Endothelial cell of umbilical vein (primary cell): Measurements from ENCODE around the gene MAPK9.

ENCODE experiments used
- CTCF ChIP-seq, 2 donors: IDR thresholded peaks; 1 replicate in 1 of 2; 2 replicates in 1 of 2; pipeline ENCODE4 v1.5.1; 2011; ENCODE audit warnings: low read length in 2 of 2, mild to moderate bottlenecking in 2 of 2, moderate library complexity in 2 of 2, control low read depth in 1 of 2, inconsistent platforms in 1 of 2, low read depth in 1 of 2; ENCODE audit not compliant: insufficient read depth in 1 of 2; ENCODE audit errors: extremely low read depth in 1 of 2
- EZH2 ChIP-seq: IDR thresholded peaks from 2 replicates; pipeline ENCODE4 v1.6.1; 2012; ENCODE audit warnings: borderline replicate concordance, low read depth, mild to moderate bottlenecking, moderate library complexity, low read length, inconsistent platforms; ENCODE audit not compliant: severe bottlenecking
- GATA2 ChIP-seq: IDR thresholded peaks from 2 replicates; pipeline ENCODE4 v1.7.0; 2011; ENCODE audit warnings: low read depth, mild to moderate bottlenecking, moderate library complexity, mixed read lengths, low read length; ENCODE audit not compliant: insufficient read length, insufficient read depth
- JUN ChIP-seq: IDR thresholded peaks from 2 replicates; pipeline ENCODE4 v1.6.1; 2011; ENCODE audit warnings: borderline replicate concordance, low read depth; ENCODE audit not compliant: insufficient read length, insufficient read depth
- MYC ChIP-seq: IDR thresholded peaks from one replicate; pipeline ENCODE4 v1.6.1; 2011; ENCODE audit warnings: mild to moderate bottlenecking, low read depth, low read length
- POLR2A ChIP-seq: IDR thresholded peaks from 2 replicates; pipeline ENCODE4 v1.6.1; 2012; ENCODE audit warnings: low read depth, mild to moderate bottlenecking, control low read depth, low read length
- POLR2AphosphoS5 ChIP-seq: IDR thresholded peaks from 2 replicates; pipeline ENCODE4 v1.6.1; 2012; ENCODE audit warnings: low read depth, mild to moderate bottlenecking, control low read depth, low read length, moderate library complexity; ENCODE audit not compliant: insufficient read depth

- no peak for TF ChIP-seq CTCF (IDR thresholded peaks at IDR 0.05; ENCODE audit: extremely low read depth in 1 of 2, insufficient read depth in 1 of 2, low read depth in 1 of 2, low read length in 2 of 2)
- TF ChIP-seq GATA2: no peak
- no peak for TF ChIP-seq MYC
- no peak for TF ChIP-seq JUN
- no peak for TF ChIP-seq EZH2
- TF ChIP-seq POLR2AphosphoS5: no peak
- no peak for TF ChIP-seq POLR2A
Observed at GRCh38 chr5:180339583-180340183, 47.8 kb upstream of the MAPK9 start.
